Astrocyte (in vitro differentiated cells and primary cell): Measurements from ENCODE around the gene KLHL15. TPM values are rescaled to one million over a fixed set of nuclear protein-coding genes. Genes with fewer than 3 reads are reported as not detected.

Experiments used
- total RNA-seq: library from RNA; stranded (reverse); gene quantifications from 2 replicates; pipeline ENCODE4 v1.2.1, GENCODE V29; 2021

The KLHL15 gene
- total RNA-seq, 1 donor from 2014 or later, result 7.5 TPM

Other genes with a start within 250 kb of the KLHL15 start
- 202 and 224 TPM in 2 replicates for gene SAT1, start 244.0 kb downstream of the KLHL15 start, total RNA-seq
- 26.5 and 34.6 TPM in 2 replicates for gene APOO, start 119.2 kb downstream of the KLHL15 start, total RNA-seq
- not detected in 2 replicates for gene CXorf58, start 119.2 kb downstream of the KLHL15 start, total RNA-seq
- gene EIF2S3, start 27.8 kb upstream of the KLHL15 start, total RNA-seq, result 203 and 216 TPM in 2 replicates
- gene ZFX, start 122.5 kb upstream of the KLHL15 start, total RNA-seq, result 35.7 and 40.9 TPM in 2 replicates